Right cardiac atrium (tissue), 5 donors: Measurements from ENCODE around the gene IRF1. TPM values are rescaled to one million over a fixed set of nuclear protein-coding genes. Genes with fewer than 3 reads are reported as not detected.

ENCODE experiments used
- ATAC-seq, 2 donors: fragments of 200-7000 bp; cut with Tn5 transposase; one replicate each; pipeline versions ENCODE4 v1.8.0 to v1.9.1; 2020; ENCODE audit warnings: moderate library complexity in 2 of 2, mild to moderate bottlenecking in 1 of 2
- DNase-seq, 3 donors: peaks; one replicate each; pipeline ENCODE4 v3.0.0-alpha.2; 2020
- H3K27ac ChIP-seq: one replicate; pipeline ENCODE4 v1.5.1; 2013; ENCODE audit warnings: mild to moderate bottlenecking, low read length, control low read depth, moderate library complexity
- H3K27me3 ChIP-seq: one replicate; pipeline ENCODE4 v1.6.1; 2013; ENCODE audit not compliant: control insufficient read depth, insufficient read depth
- H3K4me1 ChIP-seq: one replicate; pipeline ENCODE4 v1.6.1; 2013; ENCODE audit warnings: low read length; ENCODE audit not compliant: control insufficient read depth, insufficient read depth
- H3K4me3 ChIP-seq: one replicate; pipeline ENCODE4 v1.5.1; 2013; ENCODE audit warnings: low read length, control low read depth
- H3K9me3 ChIP-seq: one replicate; pipeline ENCODE4 v1.6.1; 2013; ENCODE audit warnings: low read length; ENCODE audit not compliant: control insufficient read depth
- WGBS: extraction: QIAGEN DNeasy Blood & Tissue Kit; methylation state at CpG from one replicate; pipeline ENCODE4 v1.1.7; 2013; 5-methylcytosine and 5-hydroxymethylcytosine counted together
- intact Hi-C, 4 donors: fragments of 100-400 bp; cut with DNase I; formaldehyde crosslinking; loops; one replicate each; pipeline versions ENCODE4 v1.11.0 to v1.14.0; 2022 to 2023
- polyA plus RNA-seq: library from polyadenylated mRNA; stranded (reverse); fragments of 200-250 nt; gene quantifications from one replicate; pipeline ENCODE4 v1.2.3, GENCODE V29; 2013
- total RNA-seq, 4 donors: library from RNA; stranded (reverse); fragmentation: NEBNext Ultra II Directional; extraction: Animal tissue kit (Norgen Biotek cat#: 25700); gene quantifications; one replicate each; pipeline ENCODE4 v1.2.1, GENCODE V29; 2021
- donor health status: healthy with polysubstance abuse.
- donor health status: DM: no; HTN: yes; CAD: no.
- donor health status: DM: no; HTN: no; CAD: no.
- donor health status: DM: no; HTN: yes; CAD: no; lungs with severe emphysema.
- donor health status: DM: yes; HTN: yes; CAD: no.

The IRF1 gene
- total and polyA plus RNA-seq, 5 donors, result 9.4 to 17.9 (median 12.0) TPM

DNA sequence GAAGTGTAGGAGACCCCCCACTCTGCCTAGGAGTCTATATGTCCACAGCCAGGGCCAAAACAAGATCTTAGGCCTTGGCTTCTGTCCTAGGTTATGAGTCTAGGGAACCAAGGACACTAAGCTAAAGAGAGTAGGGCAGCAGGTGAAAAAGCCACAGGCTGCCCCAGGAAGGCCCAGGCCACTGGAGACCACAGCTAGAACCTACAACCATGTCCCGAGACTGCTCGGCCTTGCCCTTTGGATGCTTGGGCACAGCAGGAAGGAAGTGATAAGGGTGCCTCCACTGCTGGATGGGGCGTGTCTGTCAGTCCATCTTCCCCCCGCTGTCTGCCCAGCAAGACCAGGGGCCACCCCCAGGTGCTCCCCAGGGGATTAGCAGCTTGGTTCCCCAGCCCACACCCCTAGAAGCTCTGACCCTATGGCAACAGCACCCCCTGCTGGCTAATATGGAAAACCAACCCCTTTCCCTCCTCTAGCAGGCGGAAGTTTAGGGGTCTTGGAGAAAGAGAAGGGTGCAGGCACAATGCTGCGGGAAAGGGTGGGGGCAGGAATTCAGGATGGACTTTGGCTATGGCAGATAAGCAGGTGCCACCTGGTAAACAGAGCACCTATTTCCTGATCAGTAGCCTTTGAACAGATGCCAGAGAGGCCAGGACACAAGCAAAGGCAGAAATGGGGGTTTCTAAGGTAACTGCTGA is 10.5 kb upstream of the IRF1 start:
- DNase-seq (peak; percentile 55 to 81 (median 79)), ATAC-seq (peak; percentile 6 to 18)
- peak overlapping the region; percentile 1 for H3K27ac ChIP-seq
- intact Hi-C loops, result loop anchor here (2.0 to 5.0 kb wide), 3 partner anchors 109 to 114 kb away; no protein-coding TSS in a partner anchor
- H3K4me3 ChIP-seq, result no peak overlapping the region
- no peaks in the 10 kb centered on the region for H3K9me3 ChIP-seq
- peaks cover 10% of the 10 kb centered on the region for H3K4me1 ChIP-seq
- WGBS, result 58% methylated on average over 6 of the region's 6 CpGs
- no peaks in the 10 kb centered on the region for H3K27me3 ChIP-seq

- intact Hi-C loops, result loop anchor here (2.0 to 5.0 kb wide), 3 partner anchors 108 to 114 kb away; no protein-coding TSS in a partner anchor
- peak overlapping the region; percentile 1 for H3K27ac ChIP-seq
- ATAC-seq (no peak), DNase-seq (peak in 1 of 3 donors; percentile 41)
- no peak overlapping the region for H3K4me3 ChIP-seq
- WGBS, result 95% methylated on average over 6 of the region's 6 CpGs
- peaks cover 8% of the 10 kb centered on the region for H3K4me1 ChIP-seq
- no peaks in the 10 kb centered on the region for H3K27me3 ChIP-seq
- no peaks in the 10 kb centered on the region for H3K9me3 ChIP-seq
These were observed 9.8 kb upstream of the IRF1 start for GRCh38 chr5:132500244-132500930.

GRCh38 chr5:132499440-132500243 is 9.1 kb upstream of the IRF1 start:
- 59% methylated on average over 9 of the region's 9 CpGs for WGBS
- H3K9me3 ChIP-seq, result no peaks in the 10 kb centered on the region
- H3K4me1 ChIP-seq, result peaks cover 8% of the 10 kb centered on the region
- DNase-seq (peak in 2 of 3 donors; percentile 31 to 51), ATAC-seq (no peak)
- no peak overlapping the region for H3K4me3 ChIP-seq
- intact Hi-C loops, result loop anchor here (2.0 to 10.0 kb wide), 5 partner anchors 92 to 315 kb away; no protein-coding TSS in a partner anchor
- H3K27ac ChIP-seq, result no peak overlapping the region
- H3K27me3 ChIP-seq, result no peaks in the 10 kb centered on the region

- no peaks in the 10 kb centered on the region for H3K27me3 ChIP-seq
- DNase-seq (peak in 1 of 3 donors; percentile 23), ATAC-seq (no peak)
- intact Hi-C loops, result loop anchor here in 2 of 4 donors (5.0 to 10.0 kb wide), 2 partner anchors 91 to 314 kb away; no protein-coding TSS in a partner anchor
- WGBS, result 89% methylated on average over 4 of the region's 4 CpGs
- no peak overlapping the region for H3K27ac ChIP-seq
- no peak overlapping the region for H3K4me3 ChIP-seq
- no peaks in the 10 kb centered on the region for H3K9me3 ChIP-seq
- H3K4me1 ChIP-seq, result peaks cover 8% of the 10 kb centered on the region
These were observed 8.2 kb upstream of the IRF1 start for GRCh38 chr5:132498686-132499271.

GRCh38 chr5:132498152-132498551 is 7.6 kb upstream of the IRF1 start:
- WGBS, result 92% methylated on average over 3 of the region's 3 CpGs
- intact Hi-C loops, result loop anchor here in 2 of 4 donors (5.0 to 10.0 kb wide), 2 partner anchors 91 to 313 kb away; no protein-coding TSS in a partner anchor
- ATAC-seq, result no peak

DNA sequence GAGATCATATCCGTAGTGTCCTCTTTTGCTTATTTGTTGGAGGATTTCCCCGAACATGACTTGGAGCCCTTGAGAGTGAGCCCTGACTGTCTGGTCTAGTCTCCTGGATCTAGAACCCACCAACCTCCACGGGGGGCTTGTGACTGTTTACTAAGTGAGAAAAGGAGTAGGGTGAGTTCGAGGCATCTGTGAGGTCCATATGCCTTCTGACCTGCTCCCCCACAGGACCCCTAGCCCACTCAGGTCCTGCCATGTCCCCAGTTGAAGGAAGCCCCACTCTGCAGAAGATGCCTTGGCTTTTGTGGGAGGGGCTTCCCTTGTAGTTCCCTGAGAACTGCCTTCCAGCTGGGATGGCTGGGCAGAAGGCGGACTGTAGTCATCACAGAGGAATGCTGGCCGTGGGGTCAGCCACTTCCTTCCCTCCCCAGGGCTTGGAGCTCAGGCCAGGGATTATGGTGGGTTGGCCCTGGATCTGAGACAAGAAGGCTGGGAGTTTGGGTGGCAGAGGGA is 7.0 kb upstream of the IRF1 start:
- peak overlapping the region; percentile 98 for H3K27ac ChIP-seq
- H3K4me3 ChIP-seq, result peak overlapping the region; percentile 68
- 34% methylated on average over 6 of the region's 6 CpGs for whole genome bisulfite sequencing
- DNase-seq (peak; percentile 87 to 91 (median 90)), ATAC-seq (peak; percentile 56 to 68)
- intact Hi-C loops, result loop anchor here in 3 of 4 donors (2.0 to 10.0 kb wide), 3 partner anchors 81 to 313 kb away; no protein-coding TSS in a partner anchor
- H3K9me3 ChIP-seq, result no peaks in the 10 kb centered on the region
- H3K4me1 ChIP-seq, result peaks cover 7% of the 10 kb centered on the region
- no peaks in the 10 kb centered on the region for H3K27me3 ChIP-seq

More at GRCh38 chr5:132498152-132498551, 7.6 kb upstream of the IRF1 start:
- Histone ChIP-seq H3K4me3 (no peak overlapping the region), H3K9me3 (no peaks in the 10 kb centered on the region), H3K27ac (peak overlapping the region; percentile 98), H3K27me3 (no peaks in the 10 kb centered on the region), H3K4me1 (peaks cover 8% of the 10 kb centered on the region)
- DNase-seq, result peak in 1 of 3 donors; percentile 61

GRCh38 chr5:132496631-132497487 is 6.3 kb upstream of the IRF1 start:
- H3K9me3 ChIP-seq, result no peaks in the 10 kb centered on the region
- no peaks in the 10 kb centered on the region for H3K27me3 ChIP-seq
- peak overlapping the region; percentile 68 for H3K4me3 ChIP-seq
- peaks cover 11% of the 10 kb centered on the region for H3K4me1 ChIP-seq
- WGBS, result 3% methylated on average over 62 of the region's 62 CpGs
- DNase-seq (peak; percentile 94 to 98 (median 97)), ATAC-seq (peak; percentile 82 to 83)
- intact Hi-C loops, result loop anchor here in 3 of 4 donors (2.0 to 10.0 kb wide), 3 partner anchors 80 to 312 kb away; no protein-coding TSS in a partner anchor
- peak overlapping the region; percentile 98 for H3K27ac ChIP-seq

DNA sequence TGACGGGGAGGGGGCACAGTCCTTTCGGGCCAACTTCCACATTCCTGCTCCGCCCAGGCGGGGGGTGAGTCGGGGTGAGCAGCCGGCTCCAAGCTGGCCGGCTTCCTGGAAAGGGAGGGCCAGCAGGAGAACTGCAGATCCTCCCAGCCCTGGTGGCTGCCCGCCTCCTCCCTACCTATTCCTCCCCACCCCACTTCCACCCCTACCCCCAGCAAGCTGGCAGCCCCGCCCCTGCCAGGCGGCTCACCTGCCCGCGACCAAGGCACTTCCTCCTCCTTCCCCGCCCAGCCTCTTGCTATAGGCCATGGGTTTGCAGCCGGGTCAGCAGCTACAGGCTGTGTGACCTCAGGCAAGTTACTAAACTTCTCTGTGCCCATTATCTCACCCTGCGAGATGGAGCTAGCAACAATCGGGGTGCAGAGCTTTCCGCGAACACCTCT is 5.6 kb upstream of the IRF1 start:
- Histone ChIP-seq H3K4me1 (peaks cover 14% of the 10 kb centered on the region), H3K27ac (peak overlapping the region; percentile 98), H3K27me3 (no peaks in the 10 kb centered on the region), H3K4me3 (peak overlapping the region; percentile 68), H3K9me3 (no peaks in the 10 kb centered on the region)
- WGBS, result 0% methylated on average over 18 of the region's 18 CpGs
- intact Hi-C loops, result loop anchor here in 3 of 4 donors (2.0 to 10.0 kb wide), 3 partner anchors 79 to 311 kb away; no protein-coding TSS in a partner anchor
- ATAC-seq (peak; percentile 87), DNase-seq (peak; percentile 89 to 96 (median 96))

- H3K4me3 ChIP-seq, result peak overlapping the region; percentile 68
- ATAC-seq, result peak; percentile 75 to 76
- DNase-seq, result peak; percentile 92 to 97 (median 96)
- H3K4me1 ChIP-seq, result peaks cover 14% of the 10 kb centered on the region
- H3K9me3 ChIP-seq, result no peaks in the 10 kb centered on the region
- WGBS, result under 1% methylated on average over 30 of the region's 30 CpGs
- H3K27ac ChIP-seq, result peak overlapping the region; percentile 98
- H3K27me3 ChIP-seq, result no peaks in the 10 kb centered on the region
- intact Hi-C loops, result loop anchor here in 3 of 4 donors (2.0 to 10.0 kb wide), 4 partner anchors 77 to 311 kb away; no protein-coding TSS in a partner anchor
These were observed 5.2 kb upstream of the IRF1 start for GRCh38 chr5:132495667-132496190.
